Neural progenitor cell (in vitro differentiated cells): ENCODE measurements around the gene RPS2. TPM values are rescaled to one million over a fixed set of nuclear protein-coding genes. Genes with fewer than 3 reads are reported as not detected.

Experiments used
- DNase-seq: peaks from one replicate; pipeline ENCODE4 v3.0.0-alpha.2; 2016; ENCODE audit warnings: low spot score
- H2AFZ ChIP-seq: fragments of 200-600 bp; sonication (generic); replicated peaks from 2 replicates; pipeline ENCODE4 v1.6.1; 2016; ENCODE audit warnings: antibody characterized with exemption
- H3F3A ChIP-seq: fragments of 200-600 bp; sonication (generic); 2 replicates; pipeline ENCODE4 v1.6.1; 2016; ENCODE audit warnings: antibody characterized with exemption, low read depth
- H3K27ac ChIP-seq: fragments of 200-600 bp; sonication (generic); 2 replicates; pipeline ENCODE4 v1.5.1; 2016; ENCODE audit warnings: mild to moderate bottlenecking
- H3K27me3 ChIP-seq: fragments of 200-600 bp; sonication (generic); 2 replicates; pipeline ENCODE4 v1.6.1; 2016; ENCODE audit warnings: mild to moderate bottlenecking, moderate library complexity
- H3K36me3 ChIP-seq: fragments of 200-600 bp; sonication (generic); 2 replicates; pipeline ENCODE4 v1.5.1; 2016
- H3K4me1 ChIP-seq: fragments of 200-600 bp; sonication (generic); 2 replicates; pipeline ENCODE4 v1.6.1; 2016; ENCODE audit warnings: mixed run types
- H3K4me2 ChIP-seq: fragments of 200-600 bp; sonication (generic); 2 replicates; pipeline ENCODE4 v1.6.1; 2016
- H3K4me3 ChIP-seq: fragments of 200-600 bp; sonication (generic); 2 replicates; pipeline ENCODE4 v1.5.1; 2016
- H3K79me2 ChIP-seq: fragments of 200-600 bp; sonication (generic); 2 replicates; pipeline ENCODE4 v1.6.1; 2016; ENCODE audit warnings: low read depth
- H3K9ac ChIP-seq: fragments of 200-600 bp; sonication (generic); 2 replicates; pipeline ENCODE4 v1.6.1; 2016
- H3K9me3 ChIP-seq: fragments of 200-600 bp; sonication (generic); 2 replicates; pipeline ENCODE4 v1.5.1; 2016; ENCODE audit warnings: low read depth
- H4K20me1 ChIP-seq: fragments of 200-600 bp; sonication (generic); 2 replicates; pipeline ENCODE4 v1.6.1; 2016; ENCODE audit warnings: low read depth
- H3K27ac Mint-ChIP-seq: 3 replicates; pipeline ENCODE4 v1.8.0; 2021; ENCODE audit warnings: mixed read lengths
- H3K27me3 Mint-ChIP-seq: 2 replicates; pipeline ENCODE4 v1.8.0; 2022; ENCODE audit warnings: low read depth, mild to moderate bottlenecking, inconsistent platforms, moderate library complexity, mixed read lengths; ENCODE audit not compliant: insufficient read depth
- H3K36me3 Mint-ChIP-seq: 3 replicates; pipeline ENCODE4 v1.8.0; 2021; ENCODE audit warnings: mixed read lengths
- H3K4me1 Mint-ChIP-seq: 3 replicates; pipeline ENCODE4 v1.8.0; 2021; ENCODE audit warnings: mixed read lengths
- H3K4me3 Mint-ChIP-seq: 3 replicates; pipeline ENCODE4 v1.8.0; 2021; ENCODE audit warnings: mild to moderate bottlenecking, moderate library complexity, mixed read lengths
- H3K9me3 Mint-ChIP-seq: 3 replicates; pipeline ENCODE4 v1.8.0; 2020; ENCODE audit warnings: mixed read lengths
- EZH2 ChIP-seq: fragments of 200-600 bp; sonication (generic); IDR thresholded peaks from 2 replicates; pipeline ENCODE4 v1.6.1; 2017; ENCODE audit warnings: antibody characterized with exemption, mild to moderate bottlenecking, moderate library complexity
- EZH2phosphoT487 ChIP-seq: fragments of 200-600 bp; sonication (generic); IDR thresholded peaks from 2 replicates; pipeline ENCODE4 v1.6.1; 2017; ENCODE audit warnings: antibody characterized with exemption
- total RNA-seq: library from RNA; depleted of rRNA; stranded (reverse); fragments of >200 nt; gene quantifications from 2 replicates; pipeline ENCODE4 v1.2.3, GENCODE V29; 2015; ENCODE audit warnings: low replicate concordance
- TF ChIP-seq, protein P1 (sequence below): fragments of 200-600 bp; sonication (generic); IDR thresholded peaks from 2 replicates; pipeline ENCODE4 v1.5.1; 2017; ENCODE audit warnings: antibody characterized with exemption, mild to moderate bottlenecking

Gene RPS2
- total RNA-seq, 1 donor from 2014 or later: 3,079 TPM

GRCh38 chr16:1942810-1943726, 21.6 kb downstream of the RPS2 start, which contains the start of gene MSRB1:
TSS of gene MSRB1 (minus strand) at chr16:1943199. CDS start at chr16:1943156, 43 bp downstream.
- H3K36me3 Mint-ChIP-seq: no peaks in the 10 kb centered on the region
- peaks cover 2% of the 10 kb centered on the region for H3K27me3 Mint-ChIP-seq
- H3K4me2 ChIP-seq: peak within 1 kb of the TSS; percentile 94
- H3K9me3 ChIP-seq: no peaks in the 10 kb centered on the region
- H3K27ac ChIP-seq: no peak within 1 kb of the TSS
- peak; percentile 100 for DNase-seq
- no peak for TF ChIP-seq EZH2
- TF ChIP-seq, protein P1, sequence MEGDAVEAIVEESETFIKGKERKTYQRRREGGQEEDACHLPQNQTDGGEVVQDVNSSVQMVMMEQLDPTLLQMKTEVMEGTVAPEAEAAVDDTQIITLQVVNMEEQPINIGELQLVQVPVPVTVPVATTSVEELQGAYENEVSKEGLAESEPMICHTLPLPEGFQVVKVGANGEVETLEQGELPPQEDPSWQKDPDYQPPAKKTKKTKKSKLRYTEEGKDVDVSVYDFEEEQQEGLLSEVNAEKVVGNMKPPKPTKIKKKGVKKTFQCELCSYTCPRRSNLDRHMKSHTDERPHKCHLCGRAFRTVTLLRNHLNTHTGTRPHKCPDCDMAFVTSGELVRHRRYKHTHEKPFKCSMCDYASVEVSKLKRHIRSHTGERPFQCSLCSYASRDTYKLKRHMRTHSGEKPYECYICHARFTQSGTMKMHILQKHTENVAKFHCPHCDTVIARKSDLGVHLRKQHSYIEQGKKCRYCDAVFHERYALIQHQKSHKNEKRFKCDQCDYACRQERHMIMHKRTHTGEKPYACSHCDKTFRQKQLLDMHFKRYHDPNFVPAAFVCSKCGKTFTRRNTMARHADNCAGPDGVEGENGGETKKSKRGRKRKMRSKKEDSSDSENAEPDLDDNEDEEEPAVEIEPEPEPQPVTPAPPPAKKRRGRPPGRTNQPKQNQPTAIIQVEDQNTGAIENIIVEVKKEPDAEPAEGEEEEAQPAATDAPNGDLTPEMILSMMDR: peak; percentile 19
- TF ChIP-seq EZH2phosphoT487: no peak
- H3K27me3 ChIP-seq: no peaks in the 10 kb centered on the region
- peaks cover 9% of the 10 kb centered on the region for H3F3A ChIP-seq
- H3K36me3 ChIP-seq: no peaks in the 10 kb centered on the region
- H3K4me3 ChIP-seq: peak within 1 kb of the TSS; percentile 90
- peak within 1 kb of the TSS; percentile 92 for H3K4me3 Mint-ChIP-seq
- H3K27ac Mint-ChIP-seq: no peak within 1 kb of the TSS
- peaks cover 7% of the 10 kb centered on the region for H3K4me1 ChIP-seq
- peaks cover 15% of the 10 kb centered on the region for H3K4me1 Mint-ChIP-seq
- peak within 1 kb of the TSS; percentile 54 for H3K9ac ChIP-seq
- H4K20me1 ChIP-seq: no peaks in the 10 kb centered on the region
- H3K9me3 Mint-ChIP-seq: no peaks in the 10 kb centered on the region
- H3K79me2 ChIP-seq: peaks cover 10% of the 10 kb centered on the region
- peak within 1 kb of the TSS; percentile 91 for H2AFZ ChIP-seq

GRCh38 chr16:1942047-1942809, 22.4 kb downstream of the RPS2 start:
- H3K27me3 Mint-ChIP-seq: peaks cover 3% of the 10 kb centered on the region
- no peaks in the 10 kb centered on the region for H3K9me3 Mint-ChIP-seq
- H3K4me1 Mint-ChIP-seq: peaks cover 15% of the 10 kb centered on the region
- Histone ChIP-seq H3K4me1 (peaks cover 7% of the 10 kb centered on the region), H3K27me3 (no peaks in the 10 kb centered on the region), H3K79me2 (peaks cover 10% of the 10 kb centered on the region), H3K4me3 (peak overlapping the region; percentile 90), H3K27ac (no peak overlapping the region), H2AFZ (peak overlapping the region; percentile 91), H3K9me3 (no peaks in the 10 kb centered on the region), H3F3A (peaks cover 9% of the 10 kb centered on the region), H3K4me2 (peak overlapping the region; percentile 94), H3K36me3 (no peaks in the 10 kb centered on the region), H3K9ac (peak overlapping the region; percentile 54), H4K20me1 (no peaks in the 10 kb centered on the region)
- H3K4me3 Mint-ChIP-seq: peak overlapping the region; percentile 92
- H3K27ac Mint-ChIP-seq: no peak overlapping the region
- TF ChIP-seq, protein P1: no peak
- TF ChIP-seq EZH2: no peak
- TF ChIP-seq EZH2phosphoT487: no peak
- no peak for DNase-seq
- H3K36me3 Mint-ChIP-seq: no peaks in the 10 kb centered on the region

GRCh38 chr16:1941162-1942046, 23.2 kb downstream of the RPS2 start:
- Mint-ChIP-seq H3K27ac (no peak overlapping the region), H3K4me3 (peak overlapping the region; percentile 92), H3K27me3 (peaks cover 4% of the 10 kb centered on the region), H3K36me3 (peaks cover 2% of the 10 kb centered on the region), H3K9me3 (no peaks in the 10 kb centered on the region), H3K4me1 (peaks cover 15% of the 10 kb centered on the region)
- H3K4me1 ChIP-seq: peaks cover 7% of the 10 kb centered on the region
- no peak overlapping the region for H2AFZ ChIP-seq
- TF ChIP-seq, protein P1: peak; percentile 35
- TF ChIP-seq EZH2phosphoT487: no peak
- TF ChIP-seq EZH2: no peak
- peak; percentile 58 for DNase-seq
- H3K79me2 ChIP-seq: peaks cover 10% of the 10 kb centered on the region
- no peak overlapping the region for H3K4me3 ChIP-seq
- peak overlapping the region; percentile 94 for H3K4me2 ChIP-seq
- H3K9ac ChIP-seq: no peak overlapping the region
- H4K20me1 ChIP-seq: no peaks in the 10 kb centered on the region
- H3K9me3 ChIP-seq: no peaks in the 10 kb centered on the region
- H3K27ac ChIP-seq: no peak overlapping the region
- no peaks in the 10 kb centered on the region for H3K36me3 ChIP-seq
- peaks cover 9% of the 10 kb centered on the region for H3F3A ChIP-seq
- H3K27me3 ChIP-seq: no peaks in the 10 kb centered on the region
